Central memory CD4-positive, alpha-beta T cell (primary cell): ENCODE data around the gene ALCAM.
"Not testable (repeated sequence)": the region's sequence is repeated elsewhere in the genome, so short reads cannot be mapped to it uniquely, and the experiment has no call there.

ENCODE experiments used
- DNase-seq: peaks from one replicate; pipeline ENCODE4 v3.0.0; 2022

The ALCAM gene

DNA sequence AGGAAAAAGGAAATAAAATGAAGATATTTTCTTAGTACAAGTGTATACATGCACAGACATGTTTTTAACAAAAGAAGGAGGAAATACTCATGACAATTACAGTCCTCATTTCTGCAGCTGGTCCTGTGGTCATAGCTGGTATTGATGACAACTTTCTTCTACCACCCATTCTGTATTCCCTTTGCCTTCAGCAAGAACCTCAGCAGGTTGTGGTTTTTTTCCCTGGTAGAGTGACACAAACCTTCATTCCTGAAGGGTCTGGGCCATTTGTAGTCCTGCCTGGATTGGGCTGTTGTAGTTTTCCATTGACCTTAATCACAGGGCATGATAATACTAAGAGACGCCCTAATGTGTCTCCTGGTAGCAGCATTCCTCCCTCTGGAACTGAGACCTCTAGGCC lies 235.0 kb downstream of the ALCAM start:
- not testable (repeated sequence) for DNase-seq

DNA sequence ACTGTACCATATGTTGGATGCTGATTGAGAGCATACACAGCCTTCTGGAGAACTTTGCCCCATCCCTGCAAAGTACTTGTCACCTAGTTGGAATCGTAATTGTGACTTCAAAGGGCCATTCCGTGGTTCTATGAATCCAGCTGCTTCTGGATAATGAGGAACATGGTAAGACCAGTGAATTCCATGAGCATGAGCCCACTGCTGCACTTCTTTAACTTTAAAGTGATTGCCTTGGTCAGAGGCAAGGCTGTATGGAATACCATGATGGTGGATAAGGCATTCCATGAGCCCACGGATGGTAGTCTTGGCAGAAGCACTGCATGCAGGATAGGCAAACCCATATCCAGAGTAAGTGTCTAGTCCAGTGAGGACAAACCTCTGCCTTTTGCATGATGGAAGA lies 235.6 kb downstream of the ALCAM start:
- DNase-seq, result not testable (repeated sequence)

DNA sequence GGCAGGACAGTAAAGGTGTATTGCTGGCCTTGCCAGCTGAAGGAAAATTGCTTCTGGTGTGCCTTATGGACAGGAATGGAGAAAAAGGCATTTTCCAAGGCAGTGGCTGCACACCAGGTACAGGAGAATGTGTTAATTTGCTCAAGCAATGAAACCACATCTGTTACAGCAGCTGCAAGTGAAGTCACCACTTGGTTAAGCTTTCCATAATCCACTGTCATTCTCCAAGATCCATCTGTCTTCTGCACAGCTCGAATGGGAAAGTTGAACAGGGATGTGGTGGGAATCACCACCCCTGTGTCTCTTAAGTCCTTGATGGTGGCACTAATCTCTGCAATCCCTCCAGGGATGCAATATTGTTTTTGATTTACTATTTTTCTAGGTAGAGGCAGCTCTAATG lies 236.8 kb downstream of the ALCAM start:
- DNase-seq, result not testable (repeated sequence)

DNA sequence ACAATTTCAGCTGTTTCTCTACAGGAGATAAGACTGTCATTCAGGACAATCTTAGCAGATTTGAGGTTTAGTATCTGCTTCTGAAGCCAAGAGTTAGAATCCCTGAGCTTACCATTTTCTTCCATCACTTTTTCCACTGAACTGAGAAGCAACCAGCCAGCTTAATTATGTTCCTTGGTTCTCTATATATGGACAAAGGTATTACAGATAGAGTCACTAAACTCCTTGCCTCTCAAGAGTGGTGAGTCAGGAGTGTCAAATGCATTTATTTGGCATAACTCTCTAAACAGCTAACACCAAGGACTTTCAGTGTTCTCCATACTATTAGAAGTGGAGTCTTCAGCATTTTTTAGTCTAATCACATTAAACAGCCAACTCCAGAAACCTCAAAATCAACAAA lies 239.3 kb downstream of the ALCAM start:
- DNase-seq, result no peak

DNA sequence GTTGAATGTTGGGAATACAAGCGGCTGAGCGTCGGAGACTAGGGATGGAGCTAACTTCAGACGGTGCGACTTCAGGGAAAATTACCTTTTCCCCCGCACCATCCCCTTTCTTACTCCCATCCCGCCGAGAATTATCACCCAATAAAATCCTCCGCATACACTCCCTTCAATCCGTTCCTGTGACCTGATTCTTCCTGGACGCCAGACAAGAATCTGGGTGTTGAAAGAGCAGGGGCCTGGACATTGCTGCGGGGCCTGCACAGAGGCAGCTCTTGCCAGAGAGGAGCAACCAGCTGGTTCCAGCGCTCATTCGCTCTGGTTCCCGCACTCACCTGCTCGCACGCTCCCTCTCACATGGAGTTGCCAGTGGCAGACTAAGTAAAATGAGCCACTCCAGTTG lies 241.9 kb downstream of the ALCAM start:
- no peak for DNase-seq

DNA sequence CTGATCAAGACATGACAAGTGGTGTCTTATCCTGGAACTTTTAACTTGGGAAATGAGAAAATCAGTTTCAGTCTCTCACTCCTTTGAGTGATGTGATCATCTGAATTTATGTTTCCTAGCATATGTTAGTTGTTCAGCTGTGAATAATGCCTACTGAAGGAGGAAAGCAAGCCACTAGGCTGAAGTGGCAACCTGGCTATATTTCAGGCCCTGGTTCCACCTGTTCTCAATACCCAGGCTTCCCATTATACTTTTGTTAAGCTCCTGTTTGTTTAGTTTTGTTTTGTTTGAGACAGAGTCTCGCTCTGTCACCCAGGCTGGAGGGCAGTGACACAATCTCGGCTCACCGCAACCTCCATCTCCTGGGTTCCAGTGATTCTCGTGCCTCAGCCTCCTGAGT lies 243.8 kb downstream of the ALCAM start:
- DNase-seq, result no peak

DNA sequence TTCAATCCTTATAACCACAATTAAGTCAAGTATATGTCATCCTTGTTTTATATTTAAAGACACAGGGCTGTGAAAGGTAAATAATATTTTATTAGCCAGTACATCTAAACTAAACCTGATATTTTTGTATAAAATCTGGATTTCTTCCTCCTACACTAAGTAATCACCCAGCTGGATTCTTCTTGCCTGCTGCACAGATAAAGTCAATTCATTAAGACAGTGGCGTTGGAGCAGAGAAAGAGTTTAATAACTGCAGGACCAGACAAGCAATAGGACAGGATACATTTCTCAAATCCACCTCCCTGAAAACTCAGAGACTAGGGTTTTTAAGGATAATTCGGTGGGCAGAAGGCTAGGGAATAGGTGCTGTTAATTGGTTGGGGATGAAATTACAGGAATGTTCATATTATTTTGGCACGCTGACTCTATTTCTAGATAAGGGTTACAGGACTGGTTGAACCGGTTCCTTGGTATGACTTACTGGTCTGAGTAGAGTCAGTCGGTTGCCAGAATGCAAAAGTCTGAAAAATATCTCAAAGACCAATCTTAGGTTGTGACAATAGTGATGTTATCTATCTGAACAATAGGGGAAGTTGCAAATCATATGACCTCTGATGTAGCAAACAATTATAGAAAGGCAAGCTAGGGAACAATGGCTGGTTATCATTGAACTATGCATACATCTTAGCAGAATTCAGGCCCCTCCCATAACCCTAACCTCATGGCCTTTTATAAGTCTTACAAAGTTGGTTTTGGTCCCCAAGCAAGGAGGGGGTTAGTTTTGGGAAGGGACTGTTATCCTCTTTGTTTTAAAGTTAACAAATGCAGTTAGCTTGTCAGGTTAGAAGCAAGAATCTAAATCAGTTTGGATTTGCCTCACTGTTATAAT lies 244.8 kb downstream of the ALCAM start:
- DNase-seq, result no peak

DNA sequence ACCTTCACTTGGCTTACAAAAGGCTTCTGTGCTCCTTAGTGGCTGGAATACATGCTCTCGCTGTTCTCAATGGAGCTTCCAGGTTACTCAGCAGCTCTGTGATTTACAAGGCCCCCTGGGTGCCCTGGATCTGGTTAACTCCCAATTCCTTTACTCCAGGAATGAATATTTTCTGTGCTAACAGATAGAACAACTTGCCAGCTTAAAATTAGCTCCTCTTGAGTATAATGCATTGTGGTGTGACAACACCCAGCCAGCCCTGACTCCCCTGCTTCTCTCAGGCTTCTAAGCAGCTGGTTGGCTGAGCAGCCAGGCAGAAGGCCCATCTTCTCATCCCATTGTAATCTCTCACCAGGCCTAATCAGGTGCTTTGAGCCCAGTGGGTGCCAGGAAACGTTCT lies 246.4 kb downstream of the ALCAM start:
- no peak for DNase-seq

DNA sequence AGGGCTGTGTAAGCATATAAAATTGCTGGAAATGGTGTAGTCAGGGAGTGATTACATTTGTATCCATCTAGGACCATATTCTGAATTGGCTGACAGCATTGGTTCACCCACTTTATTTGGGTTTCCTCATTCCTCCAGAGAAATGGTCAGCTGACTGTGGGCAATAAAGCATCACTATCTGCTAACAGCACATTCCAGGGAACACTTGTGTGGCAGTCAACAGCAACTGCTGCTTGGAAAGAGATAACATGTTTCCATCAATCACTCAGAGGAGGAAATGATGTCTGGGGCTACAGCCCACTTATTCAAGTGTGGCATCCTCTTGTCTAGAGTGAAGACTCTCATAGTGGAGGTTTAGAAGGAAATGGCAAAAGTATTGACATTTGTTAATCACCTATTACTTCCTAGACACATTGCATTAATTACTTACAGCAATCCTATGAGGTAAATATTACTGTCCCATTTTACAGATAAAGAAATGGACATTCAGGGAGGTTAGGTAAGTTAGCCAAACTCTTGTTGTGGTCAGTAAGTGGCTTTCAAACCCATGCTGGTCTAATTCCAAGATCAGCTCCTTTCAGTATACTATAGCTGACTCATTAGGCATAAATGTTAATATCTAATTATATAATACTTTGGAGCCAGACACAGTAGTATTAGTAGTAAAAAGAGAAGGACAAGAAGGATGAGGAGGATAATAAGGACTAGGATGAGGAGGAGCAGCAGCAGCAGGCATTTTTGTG lies 247.8 kb downstream of the ALCAM start:
- no peak for DNase-seq

DNA sequence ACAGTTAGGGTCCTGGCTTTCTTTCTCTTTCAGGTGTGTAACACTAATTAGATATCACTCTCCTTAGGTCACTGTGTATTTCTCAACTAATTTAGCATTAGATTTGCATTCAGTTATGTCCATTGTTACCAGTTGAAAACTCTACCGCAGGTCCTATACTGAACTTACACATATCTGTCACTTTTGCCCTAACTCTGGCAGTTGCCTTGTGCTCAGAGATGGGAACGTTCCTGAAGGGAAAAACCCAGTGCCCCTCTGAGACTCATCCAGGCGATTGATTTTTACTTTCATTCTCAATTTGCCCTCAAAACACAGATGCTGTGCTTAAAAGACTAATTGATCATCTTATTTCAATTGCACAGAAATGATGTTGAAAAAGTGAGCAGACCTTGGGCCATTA lies 249.1 kb downstream of the ALCAM start:
- DNase-seq, result no peak

DNA sequence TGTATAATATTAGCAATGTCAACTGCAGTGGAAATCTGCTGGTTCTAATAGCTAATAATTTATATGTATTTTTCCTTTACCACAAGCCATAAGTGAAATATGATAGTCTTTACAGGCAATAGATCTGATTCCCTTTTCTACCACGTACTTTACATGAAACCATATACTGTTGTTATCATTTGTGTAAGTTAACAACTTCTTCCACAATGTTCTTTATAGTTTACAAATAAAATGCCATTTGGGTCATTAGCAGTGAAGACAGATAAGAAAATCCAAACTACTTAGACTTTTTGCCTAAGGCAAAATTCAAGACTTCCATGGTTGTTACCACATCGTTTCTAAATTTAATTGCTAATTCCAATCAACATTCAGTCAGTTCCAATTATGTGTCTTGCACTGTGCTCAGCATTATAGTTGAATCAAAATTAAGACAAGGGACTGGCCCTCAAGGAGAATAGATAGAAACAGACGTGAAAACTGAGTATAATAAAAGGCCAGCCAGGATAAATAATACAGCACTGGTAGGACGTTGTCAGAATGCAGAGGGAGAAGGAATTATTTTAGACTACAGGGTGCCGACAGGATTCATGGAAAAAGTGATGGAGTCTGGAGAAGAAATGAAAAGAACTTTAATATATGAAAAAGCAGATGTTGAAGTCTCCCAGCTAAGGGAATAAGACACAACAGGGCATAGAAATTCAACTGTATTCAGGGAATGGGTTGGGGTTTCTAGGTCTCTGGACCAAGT lies 249.8 kb downstream of the ALCAM start:
- DNase-seq, result no peak

DNA sequence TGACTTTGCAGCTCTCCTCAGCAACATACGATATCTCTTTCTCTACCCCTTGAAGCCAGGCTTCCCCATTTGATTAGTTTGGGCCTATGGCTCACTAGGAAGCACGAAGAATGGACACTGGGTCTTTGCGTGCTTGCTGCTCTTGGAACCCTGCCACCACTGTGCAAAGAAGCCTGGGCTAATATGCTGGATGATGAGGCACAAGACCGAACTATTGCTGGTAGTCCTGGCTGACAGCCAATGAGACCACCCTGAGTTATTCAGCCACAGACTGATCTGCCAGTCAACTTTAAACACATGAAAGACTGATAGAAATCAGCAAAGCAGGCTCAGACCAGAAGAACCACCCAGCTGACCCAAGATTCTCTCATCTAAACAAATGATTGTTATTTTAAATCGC lies 251.8 kb downstream of the ALCAM start:
- DNase-seq, result no peak

DNA sequence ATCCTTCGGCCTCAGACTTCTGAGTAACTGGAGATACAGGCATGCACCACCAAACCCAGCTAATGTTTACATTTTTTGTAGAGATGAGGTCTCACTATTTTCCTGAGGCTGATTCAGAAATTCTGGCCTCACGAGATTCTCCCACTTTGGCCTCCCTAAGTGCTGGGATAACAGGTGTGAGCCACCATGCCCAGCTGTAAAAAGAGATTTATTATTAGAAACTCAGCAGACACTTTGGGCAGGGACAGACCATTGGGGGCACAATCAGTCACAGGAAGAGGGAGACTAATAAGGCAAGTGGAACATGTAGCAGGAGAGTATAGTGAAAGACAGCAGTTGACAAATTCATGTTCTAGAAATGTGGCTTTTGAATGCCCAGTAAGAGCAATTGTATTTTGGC lies 252.9 kb downstream of the ALCAM start:
- no peak for DNase-seq

DNA sequence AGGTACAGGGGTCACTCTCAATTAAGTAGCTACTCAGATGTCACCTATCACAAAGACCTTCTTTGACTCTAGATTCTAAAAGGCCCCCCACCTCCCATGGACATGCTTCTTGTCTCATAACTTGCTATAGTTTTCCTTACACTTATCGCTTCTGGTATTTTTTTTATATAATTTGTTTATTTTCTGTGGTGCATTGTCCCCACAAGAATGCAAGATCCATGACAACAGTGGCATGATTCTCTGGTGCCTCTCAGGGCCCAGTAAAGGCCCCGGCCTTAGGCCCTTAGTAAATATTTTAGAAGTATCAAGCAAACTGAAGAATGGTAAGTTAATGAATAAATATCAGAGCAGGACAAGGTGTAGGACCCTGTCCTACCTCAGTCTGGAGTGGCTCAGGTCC lies 253.5 kb downstream of the ALCAM start:
- no peak for DNase-seq

DNA sequence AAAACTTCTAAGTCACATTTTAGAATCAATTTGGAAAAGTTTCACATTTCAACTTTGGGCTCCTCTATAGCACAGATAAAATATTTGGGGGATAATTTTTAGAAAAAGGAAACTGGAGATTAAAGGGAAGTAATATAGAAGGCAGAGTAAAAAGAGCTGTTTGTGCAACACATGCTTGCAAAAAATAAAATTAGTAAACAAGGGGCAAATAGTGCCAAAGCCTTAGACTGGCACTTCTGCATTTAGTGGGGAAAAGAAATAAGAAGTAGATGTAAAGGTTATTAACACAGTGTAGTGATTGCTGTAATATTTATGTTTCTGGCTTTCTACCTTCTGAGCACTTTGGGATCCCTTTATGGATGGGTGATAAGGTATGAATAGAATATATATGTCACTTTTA lies 255.5 kb downstream of the ALCAM start:
- no peak for DNase-seq
